ENCODE measurements around the gene ARCN1. TPM values are rescaled to one million over a fixed set of nuclear protein-coding genes. Genes with fewer than 3 reads are reported as not detected.

The ARCN1 gene
- 84.4 to 96.1 TPM (median 94.7 TPM) in 5 replicates for total RNA-seq (2022; extraction: Qiagen RNA extraction; ENCODE audit: low read depth)

GRCh38 chr11:118572061-118572980, at the start of gene ARCN1:
Gene ARCN1, plus strand, starts transcription at chr11:118572409. Its CDS starts 139 bp downstream, at chr11:118572548.

GRCh38 chr11:118527109-118527508, 45.1 kb upstream of the ARCN1 start, which contains the start of gene TTC36:
Gene TTC36, plus strand, starts transcription at chr11:118527474. Its CDS starts 21 bp downstream, at chr11:118527495.

GRCh38 chr11:118530683-118531596, 41.3 kb upstream of the ARCN1 start, which contains the start of gene TMEM25:
Gene TMEM25, plus strand, starts transcription at chr11:118531192. Its CDS starts 610 bp downstream, at chr11:118531802.

GRCh38 chr11:118607401-118608359, 35.5 kb downstream of the ARCN1 start, which contains the start of gene PHLDB1:
Gene PHLDB1, plus strand, starts transcription at chr11:118607615. Its CDS starts 6,222 bp downstream, at chr11:118613837.

Other genes with a start within 250 kb of the ARCN1 start
- not detected in 5 replicates for gene CD3D, start 229.7 kb upstream of the ARCN1 start, total RNA-seq (2022; extraction: Qiagen RNA extraction; ENCODE audit: low read depth)
- gene CD3G, start 228.1 kb upstream of the ARCN1 start, total RNA-seq (2022; extraction: Qiagen RNA extraction; ENCODE audit: low read depth) = not detected in 5 replicates
- gene UBE4A, start 212.8 kb upstream of the ARCN1 start, total RNA-seq (2022; extraction: Qiagen RNA extraction; ENCODE audit: low read depth) = 8.0 to 11.4 TPM (median 9.9 TPM) in 5 replicates
- gene ATP5MG, start 170.8 kb upstream of the ARCN1 start, total RNA-seq (2022; extraction: Qiagen RNA extraction; ENCODE audit: low read depth) = 168 to 215 TPM (median 195 TPM) in 5 replicates
- gene KMT2A, start 135.9 kb upstream of the ARCN1 start, total RNA-seq (2022; extraction: Qiagen RNA extraction; ENCODE audit: low read depth) = 7.9 to 13.1 TPM (median 12.6 TPM) in 5 replicates
- gene TTC36, start 44.9 kb upstream of the ARCN1 start, total RNA-seq (2022; extraction: Qiagen RNA extraction; ENCODE audit: low read depth) = not detected in 5 replicates
- gene TMEM25, start 41.2 kb upstream of the ARCN1 start, total RNA-seq (2022; extraction: Qiagen RNA extraction; ENCODE audit: low read depth) = 0.40 to 0.67 TPM (median 0.59 TPM) in 5 replicates
- gene IFT46, start 6.5 kb upstream of the ARCN1 start, total RNA-seq (2022; extraction: Qiagen RNA extraction; ENCODE audit: low read depth) = 15.8 to 17.7 TPM (median 16.4 TPM) in 5 replicates
- 7.0 to 9.8 TPM (median 7.5 TPM) in 5 replicates for gene PHLDB1, start 35.2 kb downstream of the ARCN1 start, total RNA-seq (2022; extraction: Qiagen RNA extraction; ENCODE audit: low read depth)
- not detected in 5 replicates for gene TREH, start 107.2 kb downstream of the ARCN1 start, total RNA-seq (2022; extraction: Qiagen RNA extraction; ENCODE audit: low read depth)
- gene DDX6, start 218.8 kb downstream of the ARCN1 start, total RNA-seq (2022; extraction: Qiagen RNA extraction; ENCODE audit: low read depth) = 19.0 to 31.5 TPM (median 24.5 TPM) in 5 replicates

Data from A549 treated with GW870086 at 1 μM for 4 hours (cell line).